Measurements from ENCODE around the gene SIM2.

SIM2 gene

DNA sequence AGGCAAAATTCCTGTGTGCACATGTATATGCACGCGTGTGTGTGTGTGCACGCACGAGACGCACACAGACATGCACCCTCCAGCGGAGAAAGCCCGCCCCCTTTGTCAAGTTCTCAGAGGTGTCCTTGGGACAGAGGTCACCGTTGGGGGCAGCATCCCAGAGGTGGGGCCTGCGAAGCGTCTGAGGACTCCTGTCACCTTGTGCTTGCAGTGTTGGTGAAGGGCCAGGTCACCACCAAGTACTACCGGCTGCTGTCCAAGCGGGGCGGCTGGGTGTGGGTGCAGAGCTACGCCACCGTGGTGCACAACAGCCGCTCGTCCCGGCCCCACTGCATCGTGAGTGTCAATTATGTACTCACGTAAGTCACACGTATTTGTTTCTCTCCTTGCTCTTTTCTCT, 42.6 kb downstream of the SIM2 start:
- no peak for DNase-seq
- TF ChIP-seq, protein P1, sequence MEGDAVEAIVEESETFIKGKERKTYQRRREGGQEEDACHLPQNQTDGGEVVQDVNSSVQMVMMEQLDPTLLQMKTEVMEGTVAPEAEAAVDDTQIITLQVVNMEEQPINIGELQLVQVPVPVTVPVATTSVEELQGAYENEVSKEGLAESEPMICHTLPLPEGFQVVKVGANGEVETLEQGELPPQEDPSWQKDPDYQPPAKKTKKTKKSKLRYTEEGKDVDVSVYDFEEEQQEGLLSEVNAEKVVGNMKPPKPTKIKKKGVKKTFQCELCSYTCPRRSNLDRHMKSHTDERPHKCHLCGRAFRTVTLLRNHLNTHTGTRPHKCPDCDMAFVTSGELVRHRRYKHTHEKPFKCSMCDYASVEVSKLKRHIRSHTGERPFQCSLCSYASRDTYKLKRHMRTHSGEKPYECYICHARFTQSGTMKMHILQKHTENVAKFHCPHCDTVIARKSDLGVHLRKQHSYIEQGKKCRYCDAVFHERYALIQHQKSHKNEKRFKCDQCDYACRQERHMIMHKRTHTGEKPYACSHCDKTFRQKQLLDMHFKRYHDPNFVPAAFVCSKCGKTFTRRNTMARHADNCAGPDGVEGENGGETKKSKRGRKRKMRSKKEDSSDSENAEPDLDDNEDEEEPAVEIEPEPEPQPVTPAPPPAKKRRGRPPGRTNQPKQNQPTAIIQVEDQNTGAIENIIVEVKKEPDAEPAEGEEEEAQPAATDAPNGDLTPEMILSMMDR (IDR thresholded peaks at IDR 0.05; ENCODE audit: borderline replicate concordance, extremely low read depth, low read length, poor library complexity, severe bottlenecking) = no peak
- TF ChIP-seq EZH2 (IDR thresholded peaks at IDR 0.05; ENCODE audit: borderline replicate concordance, low read depth, low read length, severe bottlenecking) = no peak
- Histone ChIP-seq H3K36me3 (ENCODE audit: insufficient read depth, low read length) (no peaks in the 10 kb centered on the region), H3K9ac (ENCODE audit: low read depth, low read length) (no peak overlapping the region), H3K4me2 (ENCODE audit: insufficient read depth, low read length) (no peak overlapping the region), H3K4me1 (ENCODE audit: insufficient read depth, low read length) (no peaks in the 10 kb centered on the region), H3K79me2 (ENCODE audit: insufficient read depth, low read length) (no peaks in the 10 kb centered on the region), H2AFZ (ENCODE audit: low read depth, low read length) (no peak overlapping the region), H3K27me3 (ENCODE audit: insufficient read depth, low read length, poor library complexity) (no peaks in the 10 kb centered on the region), H3K9me3 (ENCODE audit: insufficient read depth, low read length, severe bottlenecking) (no peaks in the 10 kb centered on the region), H3K4me3 (ENCODE audit: low read depth in 1 of 2, low read length in 2 of 2) (no peak overlapping the region), H3K27ac (ENCODE audit: low read length) (no peak overlapping the region), H4K20me1 (ENCODE audit: insufficient read depth, low read length) (no peaks in the 10 kb centered on the region)
- ATAC-seq (ENCODE audit: insufficient read depth, low read depth) = no peak

DNA sequence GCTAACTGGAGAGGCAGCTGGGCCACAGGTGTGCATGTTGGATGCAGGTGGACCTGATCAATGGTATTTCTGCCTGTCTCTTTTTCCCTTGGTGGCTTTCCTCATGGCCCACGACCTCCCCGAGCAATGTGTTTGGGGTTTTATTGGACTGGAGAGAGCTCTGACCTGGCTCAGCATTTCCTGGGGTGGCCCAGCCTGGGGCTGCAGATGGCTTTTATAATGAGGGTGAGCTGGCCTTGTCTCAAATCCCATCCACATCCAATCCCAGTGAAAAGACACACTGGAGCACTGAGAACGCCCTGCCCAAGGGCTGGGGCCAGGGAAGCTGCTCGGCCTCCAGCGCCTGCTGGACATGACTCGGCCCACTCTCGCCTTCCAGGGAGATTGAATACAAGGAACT, 44.1 kb downstream of the SIM2 start:
- Histone ChIP-seq H3K79me2 (ENCODE audit: insufficient read depth, low read length) (no peaks in the 10 kb centered on the region), H3K4me2 (ENCODE audit: insufficient read depth, low read length) (no peak overlapping the region), H3K27ac (ENCODE audit: low read length) (no peak overlapping the region), H3K9me3 (ENCODE audit: insufficient read depth, low read length, severe bottlenecking) (no peaks in the 10 kb centered on the region), H3K4me1 (ENCODE audit: insufficient read depth, low read length) (no peaks in the 10 kb centered on the region), H3K4me3 (ENCODE audit: low read depth in 1 of 2, low read length in 2 of 2) (no peak overlapping the region), H2AFZ (ENCODE audit: low read depth, low read length) (no peak overlapping the region), H4K20me1 (ENCODE audit: insufficient read depth, low read length) (no peaks in the 10 kb centered on the region), H3K9ac (ENCODE audit: low read depth, low read length) (no peak overlapping the region), H3K27me3 (ENCODE audit: insufficient read depth, low read length, poor library complexity) (no peaks in the 10 kb centered on the region), H3K36me3 (ENCODE audit: insufficient read depth, low read length) (no peaks in the 10 kb centered on the region)
- DNase-seq (no peak), ATAC-seq (ENCODE audit: insufficient read depth, low read depth) (no peak)
- TF ChIP-seq, protein P1 (IDR thresholded peaks at IDR 0.05; ENCODE audit: borderline replicate concordance, extremely low read depth, low read length, poor library complexity, severe bottlenecking) = no peak
- no peak for TF ChIP-seq EZH2 (IDR thresholded peaks at IDR 0.05; ENCODE audit: borderline replicate concordance, low read depth, low read length, severe bottlenecking)

DNA sequence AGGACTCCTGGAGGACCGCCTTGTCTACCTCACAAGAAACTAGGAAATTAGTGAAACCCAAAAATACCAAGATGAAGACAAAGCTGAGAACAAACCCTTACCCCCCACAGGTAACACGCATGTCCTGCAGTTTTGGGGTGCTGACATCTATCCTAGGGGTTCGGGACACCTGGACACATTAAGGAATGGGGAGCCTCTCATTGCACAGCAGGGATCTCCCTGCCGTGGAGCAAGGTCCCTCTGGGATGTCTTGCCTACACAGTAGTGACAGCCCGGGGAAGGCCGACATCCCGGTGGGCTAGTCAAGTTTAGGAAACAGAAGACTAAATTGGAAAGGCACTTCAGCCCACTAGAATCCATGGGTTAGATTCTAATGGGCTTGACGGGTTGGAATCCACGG, 44.5 kb downstream of the SIM2 start:
- Histone ChIP-seq H3K27ac (ENCODE audit: low read length) (no peak overlapping the region), H3K9me3 (ENCODE audit: insufficient read depth, low read length, severe bottlenecking) (no peaks in the 10 kb centered on the region), H3K4me2 (ENCODE audit: insufficient read depth, low read length) (no peak overlapping the region), H3K27me3 (ENCODE audit: insufficient read depth, low read length, poor library complexity) (no peaks in the 10 kb centered on the region), H4K20me1 (ENCODE audit: insufficient read depth, low read length) (no peaks in the 10 kb centered on the region), H3K36me3 (ENCODE audit: insufficient read depth, low read length) (no peaks in the 10 kb centered on the region), H2AFZ (ENCODE audit: low read depth, low read length) (no peak overlapping the region), H3K4me3 (ENCODE audit: low read depth in 1 of 2, low read length in 2 of 2) (no peak overlapping the region), H3K4me1 (ENCODE audit: insufficient read depth, low read length) (no peaks in the 10 kb centered on the region), H3K79me2 (ENCODE audit: insufficient read depth, low read length) (no peaks in the 10 kb centered on the region), H3K9ac (ENCODE audit: low read depth, low read length) (no peak overlapping the region)
- DNase-seq (no peak), ATAC-seq (ENCODE audit: insufficient read depth, low read depth) (no peak)
- TF ChIP-seq EZH2 (IDR thresholded peaks at IDR 0.05; ENCODE audit: borderline replicate concordance, low read depth, low read length, severe bottlenecking) = no peak
- TF ChIP-seq, protein P1 (IDR thresholded peaks at IDR 0.05; ENCODE audit: borderline replicate concordance, extremely low read depth, low read length, poor library complexity, severe bottlenecking) = no peak

DNA sequence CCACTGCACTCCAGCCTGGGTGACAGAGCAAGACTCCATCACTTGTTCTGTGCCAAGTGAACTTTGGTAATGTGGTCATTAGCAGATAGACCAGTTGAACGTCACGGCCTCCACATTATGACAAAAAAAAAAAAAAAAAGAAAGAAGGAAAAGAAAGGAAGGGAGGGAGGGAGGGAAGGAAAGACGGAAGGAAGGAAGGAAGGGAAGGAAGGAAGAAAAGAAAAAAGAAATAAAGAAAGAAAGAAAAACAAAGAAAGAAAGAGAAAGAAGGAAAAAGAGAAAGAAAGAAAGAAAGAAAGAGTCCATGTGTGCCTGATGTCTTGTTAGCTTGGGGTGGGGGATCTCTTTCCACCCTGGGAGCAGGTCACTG, 45.3 kb downstream of the SIM2 start:
- no peaks in the 10 kb centered on the region for H3K9me3 ChIP-seq (ENCODE audit: insufficient read depth, low read length, severe bottlenecking)
- no peaks in the 10 kb centered on the region for H3K27me3 ChIP-seq (ENCODE audit: insufficient read depth, low read length, poor library complexity)
- H4K20me1 ChIP-seq (ENCODE audit: insufficient read depth, low read length) = no peaks in the 10 kb centered on the region
- H3K79me2 ChIP-seq (ENCODE audit: insufficient read depth, low read length) = no peaks in the 10 kb centered on the region
- H2AFZ ChIP-seq (ENCODE audit: low read depth, low read length) = no peak overlapping the region
- no peaks in the 10 kb centered on the region for H3K4me1 ChIP-seq (ENCODE audit: insufficient read depth, low read length)
- H3K4me3 ChIP-seq (ENCODE audit: low read depth in 1 of 2, low read length in 2 of 2) = no peak overlapping the region
- no peaks in the 10 kb centered on the region for H3K36me3 ChIP-seq (ENCODE audit: insufficient read depth, low read length)
- DNase-seq = no peak
- no peak overlapping the region for H3K27ac ChIP-seq (ENCODE audit: low read length)
- no peak overlapping the region for H3K4me2 ChIP-seq (ENCODE audit: insufficient read depth, low read length)
- TF ChIP-seq, protein P1 (IDR thresholded peaks at IDR 0.05; ENCODE audit: borderline replicate concordance, extremely low read depth, low read length, poor library complexity, severe bottlenecking) = no peak
- no peak for TF ChIP-seq EZH2 (IDR thresholded peaks at IDR 0.05; ENCODE audit: borderline replicate concordance, low read depth, low read length, severe bottlenecking)
- no peak overlapping the region for H3K9ac ChIP-seq (ENCODE audit: low read depth, low read length)
- no peak for ATAC-seq (ENCODE audit: insufficient read depth, low read depth)

Data from DND-41 (cell line).